ENCODE measurements around the gene SLC4A1. TPM values are rescaled to one million over a fixed set of nuclear protein-coding genes. Genes with fewer than 3 reads are reported as not detected.

Gene SLC4A1
- total and polyA plus RNA-seq, 4 donors: 0.14 to 1,478 TPM; not detected in 2

- no peak for TF ChIP-seq RXRA (IDR thresholded peaks at IDR 0.05)
- TF ChIP-seq TAF1 (conservative IDR thresholded peaks at IDR 0.05): no peak
- TF ChIP-seq JUND (IDR thresholded peaks at IDR 0.05): no peak
Measured at GRCh38 chr17:44293509-44294226, 25.7 kb upstream of the SLC4A1 start (continued).

DNA sequence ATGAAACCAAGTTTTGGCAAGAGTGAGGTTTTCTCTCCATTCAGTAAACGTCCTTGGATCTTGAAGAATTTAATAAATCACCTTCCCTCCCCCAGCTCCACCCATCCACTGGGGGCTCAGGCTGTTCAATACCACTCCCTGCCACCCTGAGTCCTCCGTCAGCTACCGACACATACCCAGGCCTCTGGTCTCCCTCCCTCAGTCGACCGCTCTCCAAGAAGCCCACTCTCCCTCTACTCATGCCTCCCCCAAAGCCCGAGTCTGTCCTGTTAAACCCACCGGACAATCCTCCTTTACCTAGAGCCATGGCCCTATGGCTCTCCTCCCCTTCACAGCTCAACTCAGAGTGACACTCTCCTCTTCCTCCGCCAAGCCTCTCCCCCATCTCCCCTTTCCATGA is 19.7 kb upstream of the SLC4A1 start:
- peak; percentile 53 for DNase-seq (ENCODE audit: low spot score)
- no peaks in the 10 kb centered on the region for H3K4me1 ChIP-seq (ENCODE audit: control insufficient read depth in 4 of 4, insufficient read depth in 4 of 4, low read length in 3 of 4)
- WGBS: 83% methylated on average over 8 of the region's 8 CpGs

More for the DNA sequence above, 19.7 kb upstream of the SLC4A1 start:
- no peak overlapping the region for H3K9ac ChIP-seq (ENCODE audit: low read depth in 1 of 2, low read length in 2 of 2)
- no peaks in the 10 kb centered on the region for H3K9me3 ChIP-seq (ENCODE audit: control insufficient read depth in 4 of 4, low read length in 3 of 4)
- no peak overlapping the region for H3K27ac ChIP-seq (ENCODE audit: low read depth in 1 of 2, low read length in 2 of 2)
- no peak for TF ChIP-seq RXRA (IDR thresholded peaks at IDR 0.05)
- no peak for TF ChIP-seq NR2F2 (IDR thresholded peaks at IDR 0.05)
- no peak for TF ChIP-seq CTCF (IDR thresholded peaks at IDR 0.05; ENCODE audit: low read depth, low read length, missing input control)
- no peak for TF ChIP-seq FOXA1 (IDR thresholded peaks at IDR 0.05)
- TF ChIP-seq MAX (IDR thresholded peaks at IDR 0.05): no peak
- TF ChIP-seq ATF3 (IDR thresholded peaks at IDR 0.05): no peak
- TF ChIP-seq, protein P1, sequence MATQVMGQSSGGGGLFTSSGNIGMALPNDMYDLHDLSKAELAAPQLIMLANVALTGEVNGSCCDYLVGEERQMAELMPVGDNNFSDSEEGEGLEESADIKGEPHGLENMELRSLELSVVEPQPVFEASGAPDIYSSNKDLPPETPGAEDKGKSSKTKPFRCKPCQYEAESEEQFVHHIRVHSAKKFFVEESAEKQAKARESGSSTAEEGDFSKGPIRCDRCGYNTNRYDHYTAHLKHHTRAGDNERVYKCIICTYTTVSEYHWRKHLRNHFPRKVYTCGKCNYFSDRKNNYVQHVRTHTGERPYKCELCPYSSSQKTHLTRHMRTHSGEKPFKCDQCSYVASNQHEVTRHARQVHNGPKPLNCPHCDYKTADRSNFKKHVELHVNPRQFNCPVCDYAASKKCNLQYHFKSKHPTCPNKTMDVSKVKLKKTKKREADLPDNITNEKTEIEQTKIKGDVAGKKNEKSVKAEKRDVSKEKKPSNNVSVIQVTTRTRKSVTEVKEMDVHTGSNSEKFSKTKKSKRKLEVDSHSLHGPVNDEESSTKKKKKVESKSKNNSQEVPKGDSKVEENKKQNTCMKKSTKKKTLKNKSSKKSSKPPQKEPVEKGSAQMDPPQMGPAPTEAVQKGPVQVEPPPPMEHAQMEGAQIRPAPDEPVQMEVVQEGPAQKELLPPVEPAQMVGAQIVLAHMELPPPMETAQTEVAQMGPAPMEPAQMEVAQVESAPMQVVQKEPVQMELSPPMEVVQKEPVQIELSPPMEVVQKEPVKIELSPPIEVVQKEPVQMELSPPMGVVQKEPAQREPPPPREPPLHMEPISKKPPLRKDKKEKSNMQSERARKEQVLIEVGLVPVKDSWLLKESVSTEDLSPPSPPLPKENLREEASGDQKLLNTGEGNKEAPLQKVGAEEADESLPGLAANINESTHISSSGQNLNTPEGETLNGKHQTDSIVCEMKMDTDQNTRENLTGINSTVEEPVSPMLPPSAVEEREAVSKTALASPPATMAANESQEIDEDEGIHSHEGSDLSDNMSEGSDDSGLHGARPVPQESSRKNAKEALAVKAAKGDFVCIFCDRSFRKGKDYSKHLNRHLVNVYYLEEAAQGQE (IDR thresholded peaks at IDR 0.05): no peak
- TF ChIP-seq HNF4G (IDR thresholded peaks at IDR 0.05): no peak
- TF ChIP-seq EGR1 (IDR thresholded peaks at IDR 0.05; ENCODE audit: low read depth in 2 of 2): no peak
- TF ChIP-seq YY1 (IDR thresholded peaks at IDR 0.05): no peak
- TF ChIP-seq GABPA (IDR thresholded peaks at IDR 0.05 in 1 of 2, conservative IDR thresholded peaks at IDR 0.05 in 1 of 2): no peak
- no peak for TF ChIP-seq RAD21 (IDR thresholded peaks at IDR 0.05)
- no peak for TF ChIP-seq JUND (IDR thresholded peaks at IDR 0.05)
- H3K36me3 ChIP-seq (ENCODE audit: control insufficient read depth in 4 of 4, insufficient read depth in 3 of 4, low read depth in 1 of 4, low read length in 3 of 4): no peaks in the 10 kb centered on the region
- no peaks in the 10 kb centered on the region for H3K27me3 ChIP-seq (ENCODE audit: control insufficient read depth in 4 of 4, insufficient read depth in 4 of 4, low read length in 3 of 4)
- H3K4me3 ChIP-seq (ENCODE audit: low read depth in 1 of 3, low read length in 3 of 3): no peak overlapping the region

Data from liver (tissue), 9 donors.